K562 (cell line): Measurements from ENCODE around the gene RAB5B. TPM values are rescaled to one million over a fixed set of nuclear protein-coding genes. Genes with fewer than 3 reads are reported as not detected.

ENCODE experiments used
- CSDE1 ChIP-seq, 2 experiments: fragments of 450-650 bp; IDR thresholded peaks; 2 replicates each; pipeline ENCODE4 v1.6.1; 2016; ENCODE audit warnings: mild to moderate bottlenecking in 1 of 2
- E2F3 ChIP-seq: fragments of 250-450 bp; sonication (Bioruptor Pico); IDR thresholded peaks from 2 replicates; pipeline ENCODE4 v1.4.0; 2020; ENCODE audit warnings: mild to moderate bottlenecking
- ESRRA ChIP-seq: fragments of 450-650 bp; IDR thresholded peaks from 2 replicates; pipeline ENCODE4 v1.6.1; 2014; ENCODE audit warnings: low read depth, mild to moderate bottlenecking, moderate library complexity, borderline replicate concordance
- FOXM1 ChIP-seq, 2 experiments: fragments of 450-650 bp in 1 of 2; sonication (generic) in 1 of 2; formaldehyde crosslinking in 1 of 2; IDR thresholded peaks; 2 replicates each; pipeline versions ENCODE4 v1.6.1 to v1.9.0; 2017 to 2022; ENCODE audit warnings: low read depth in 2 of 2, mild to moderate bottlenecking in 2 of 2, missing genetic modification reagents in 1 of 2, moderate library complexity in 1 of 2
- HBP1 ChIP-seq: fragments of 450-650 bp; formaldehyde crosslinking; IDR thresholded peaks from 2 replicates; pipeline ENCODE4 v1.4.0; 2022; ENCODE audit warnings: missing genetic modification characterization
- ID3 ChIP-seq, 2 experiments: fragments of 250-450 bp in 1 of 2; fragments of 450-650 bp in 1 of 2; sonication (Bioruptor Pico) in 1 of 2; IDR thresholded peaks; 2 replicates each; pipeline versions ENCODE4 v1.6.1 to v1.8.0; 2016 to 2021; ENCODE audit warnings: mild to moderate bottlenecking in 2 of 2, moderate library complexity in 2 of 2, missing compliant biosample characterization in 1 of 2, missing genetic modification characterization in 1 of 2
- LCOR ChIP-seq: sonication (generic); formaldehyde crosslinking; IDR thresholded peaks from 2 replicates; pipeline ENCODE4 v1.8.0; 2022; ENCODE audit warnings: mild to moderate bottlenecking, missing genetic modification reagents
- RBM14 ChIP-seq: fragments of 200-400 bp; formaldehyde crosslinking; IDR thresholded peaks from 2 replicates; pipeline ENCODE4 v1.6.1; 2018; ENCODE audit warnings: low read depth, mild to moderate bottlenecking, low read length, moderate library complexity, borderline replicate concordance; ENCODE audit not compliant: insufficient read depth
- TRIM24 ChIP-seq, 2 experiments: fragments of 450-650 bp; IDR thresholded peaks; 2 replicates each; pipeline ENCODE4 v1.6.1; 2016
- YY1 ChIP-seq, 3 experiments: IDR thresholded peaks; 2 replicates each; pipeline ENCODE4 v1.6.1; 2011; ENCODE audit warnings: low read length in 2 of 3, mild to moderate bottlenecking in 2 of 3, moderate library complexity in 2 of 3, borderline replicate concordance in 1 of 3, control low read depth in 1 of 3, low read depth in 1 of 3; ENCODE audit not compliant: insufficient read depth in 3 of 3, insufficient replicate concordance in 2 of 3, control insufficient read depth in 1 of 3, insufficient read length in 1 of 3; ENCODE audit errors: extremely low read depth in 1 of 3
- ZBTB5 ChIP-seq: fragments of 450-650 bp; IDR thresholded peaks from 2 replicates; pipeline ENCODE4 v1.6.1; 2017; ENCODE audit warnings: antibody characterized with exemption
- ZNF143 ChIP-seq: sonication (generic); formaldehyde crosslinking; IDR thresholded peaks from 2 replicates; pipeline ENCODE4 v1.9.0; 2022; ENCODE audit warnings: mild to moderate bottlenecking, missing genetic modification reagents
- ZNF224 ChIP-seq: sonication (generic); formaldehyde crosslinking; IDR thresholded peaks from 2 replicates; pipeline ENCODE4 v1.8.0; 2022; ENCODE audit warnings: mild to moderate bottlenecking, missing genetic modification reagents
- ZNF696 ChIP-seq: fragments of 250-450 bp; sonication (Bioruptor Pico); conservative IDR thresholded peaks from 2 replicates; pipeline ENCODE4 v1.4.0; 2020; ENCODE audit warnings: mild to moderate bottlenecking, moderate library complexity
- ZNF764 ChIP-seq: fragments of 250-450 bp; sonication (Bioruptor Pico); IDR thresholded peaks from 2 replicates; pipeline ENCODE4 v1.4.0; 2020; ENCODE audit warnings: low read depth, mild to moderate bottlenecking, moderate library complexity
- polyA plus RNA-seq, 8 experiments: library from polyadenylated mRNA; depleted of rRNA in 4 of 8; stranded (reverse) in 5 of 8; unstranded in 3 of 8; fragments of >200 nt; fragmentation: Nextera tagmentation in 2 of 8; fragmentation: Illumina TruSeq in 1 of 8; extraction: Ambion mirVana in 2 of 8; extraction: Trizol in 1 of 8; gene quantifications; 2 replicates each; pipeline versions ENCODE4 v1.2.1 to v1.2.3, GENCODE V29; 2011 to 2014; ENCODE audit warnings: inconsistent platforms in 1 of 8, missing spikeins in 1 of 8
- total RNA-seq, 7 experiments: library from RNA; depleted of rRNA in 6 of 7; stranded (reverse); fragments of >200 nt in 6 of 7; fragmentation: Illumina TruSeq in 2 of 7; extraction: Trizol in 2 of 7; gene quantifications; 2 replicates each; pipeline versions ENCODE4 v1.2.1 to v1.2.3, GENCODE V29; 2011 to 2021; ENCODE audit warnings: low replicate concordance in 1 of 7
- TF ChIP-seq, protein P1 (sequence below): sonication (generic); formaldehyde crosslinking; IDR thresholded peaks from 2 replicates; pipeline ENCODE4 v1.8.0; 2022; ENCODE audit warnings: mild to moderate bottlenecking, missing genetic modification reagents
- TF ChIP-seq, protein P2 (sequence below): sonication (generic); formaldehyde crosslinking; IDR thresholded peaks from 2 replicates; pipeline ENCODE4 v1.8.0; 2022; ENCODE audit warnings: mild to moderate bottlenecking, low read depth, missing genetic modification reagents

RAB5B gene
- total and polyA plus RNA-seq, 9 of the 15 experiments (the other 6 are each of a cell fraction or from before 2014, with no cell fraction given): 6.8 to 73.8 (median 25.2) TPM

- no peak for TF ChIP-seq RBM14
- TF ChIP-seq ZNF143: no peak
- TF ChIP-seq TRIM24 (IDR thresholded peaks at IDR 0.05): no peak
- no peak for TF ChIP-seq ZNF224 (CRISPR knock-in tag)
- no peak for TF ChIP-seq ESRRA
- no peak for TF ChIP-seq HBP1 (CRISPR knock-in tag)
- no peak for TF ChIP-seq E2F3 (CRISPR knock-in tag)
- no peak for TF ChIP-seq LCOR (CRISPR knock-in tag)
- no peak for TF ChIP-seq ID3 (CRISPR knock-in tag; IDR thresholded peaks at IDR 0.05)
- no peak for TF ChIP-seq ID3 (tag; IDR thresholded peaks at IDR 0.05)
- TF ChIP-seq FOXM1 (IDR thresholded peaks at IDR 0.05; ENCODE audit: low read depth): no peak
- no peak for TF ChIP-seq FOXM1 (CRISPR knock-in tag; IDR thresholded peaks at IDR 0.05; ENCODE audit: low read depth)
- no peak for TF ChIP-seq ZNF764 (CRISPR knock-in tag)
- peak; percentile 67; the same call in 1 of the 2 replicates for TF ChIP-seq ZBTB5
- TF ChIP-seq, protein P1, sequence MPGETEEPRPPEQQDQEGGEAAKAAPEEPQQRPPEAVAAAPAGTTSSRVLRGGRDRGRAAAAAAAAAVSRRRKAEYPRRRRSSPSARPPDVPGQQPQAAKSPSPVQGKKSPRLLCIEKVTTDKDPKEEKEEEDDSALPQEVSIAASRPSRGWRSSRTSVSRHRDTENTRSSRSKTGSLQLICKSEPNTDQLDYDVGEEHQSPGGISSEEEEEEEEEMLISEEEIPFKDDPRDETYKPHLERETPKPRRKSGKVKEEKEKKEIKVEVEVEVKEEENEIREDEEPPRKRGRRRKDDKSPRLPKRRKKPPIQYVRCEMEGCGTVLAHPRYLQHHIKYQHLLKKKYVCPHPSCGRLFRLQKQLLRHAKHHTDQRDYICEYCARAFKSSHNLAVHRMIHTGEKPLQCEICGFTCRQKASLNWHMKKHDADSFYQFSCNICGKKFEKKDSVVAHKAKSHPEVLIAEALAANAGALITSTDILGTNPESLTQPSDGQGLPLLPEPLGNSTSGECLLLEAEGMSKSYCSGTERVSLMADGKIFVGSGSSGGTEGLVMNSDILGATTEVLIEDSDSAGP: no peak
- TF ChIP-seq, protein P2, sequence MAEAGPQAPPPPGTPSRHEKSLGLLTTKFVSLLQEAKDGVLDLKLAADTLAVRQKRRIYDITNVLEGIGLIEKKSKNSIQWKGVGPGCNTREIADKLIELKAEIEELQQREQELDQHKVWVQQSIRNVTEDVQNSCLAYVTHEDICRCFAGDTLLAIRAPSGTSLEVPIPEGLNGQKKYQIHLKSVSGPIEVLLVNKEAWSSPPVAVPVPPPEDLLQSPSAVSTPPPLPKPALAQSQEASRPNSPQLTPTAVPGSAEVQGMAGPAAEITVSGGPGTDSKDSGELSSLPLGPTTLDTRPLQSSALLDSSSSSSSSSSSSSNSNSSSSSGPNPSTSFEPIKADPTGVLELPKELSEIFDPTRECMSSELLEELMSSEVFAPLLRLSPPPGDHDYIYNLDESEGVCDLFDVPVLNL (CRISPR knock-in tag): no peak
- no peak for TF ChIP-seq CSDE1 (IDR thresholded peaks at IDR 0.05)
- TF ChIP-seq ZNF696 (CRISPR knock-in tag): no peak
- TF ChIP-seq YY1 (IDR thresholded peaks at IDR 0.05; ENCODE audit: borderline replicate concordance in 1 of 3, control insufficient read depth in 1 of 3, extremely low read depth in 1 of 3, insufficient read depth in 3 of 3, insufficient read length in 1 of 3, insufficient replicate concordance in 2 of 3, low read depth in 1 of 3, low read length in 2 of 3): peak in 2 of 3 experiments; percentile 54 to 84
These were observed 23.0 kb downstream of the RAB5B start, which contains the start of gene SUOX (continued) for GRCh38 chr12:55996715-55997534.
